Measurements from ENCODE around the gene PRSS37.

The PRSS37 gene, protein sequence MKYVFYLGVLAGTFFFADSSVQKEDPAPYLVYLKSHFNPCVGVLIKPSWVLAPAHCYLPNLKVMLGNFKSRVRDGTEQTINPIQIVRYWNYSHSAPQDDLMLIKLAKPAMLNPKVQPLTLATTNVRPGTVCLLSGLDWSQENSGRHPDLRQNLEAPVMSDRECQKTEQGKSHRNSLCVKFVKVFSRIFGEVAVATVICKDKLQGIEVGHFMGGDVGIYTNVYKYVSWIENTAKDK

DNA sequence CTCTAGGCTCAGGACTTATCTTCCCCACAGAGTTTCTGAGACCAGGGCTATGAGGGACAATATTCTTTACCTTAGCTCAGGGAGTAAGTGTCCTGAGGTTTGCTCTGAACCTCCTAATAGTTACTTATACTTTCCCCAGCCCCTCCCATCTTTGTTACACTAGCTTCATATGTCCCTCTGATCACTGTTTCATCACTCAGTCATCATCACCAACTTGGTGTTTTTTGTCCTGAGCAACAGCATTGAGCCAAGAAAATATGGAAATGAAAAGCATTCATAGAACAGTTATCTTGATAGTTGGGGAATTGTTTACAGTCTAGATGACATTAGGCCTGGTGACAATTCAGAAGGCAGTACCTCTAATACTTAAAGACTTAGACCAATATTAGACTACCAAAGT lies at the start of gene PRSS37:
TSS of gene PRSS37 (minus strand) at position 101 of the 400 bp plus-strand sequence. CDS start 436 bp downstream, outside the sequence.
- DNase-seq: no peak
- TF ChIP-seq, protein P1, sequence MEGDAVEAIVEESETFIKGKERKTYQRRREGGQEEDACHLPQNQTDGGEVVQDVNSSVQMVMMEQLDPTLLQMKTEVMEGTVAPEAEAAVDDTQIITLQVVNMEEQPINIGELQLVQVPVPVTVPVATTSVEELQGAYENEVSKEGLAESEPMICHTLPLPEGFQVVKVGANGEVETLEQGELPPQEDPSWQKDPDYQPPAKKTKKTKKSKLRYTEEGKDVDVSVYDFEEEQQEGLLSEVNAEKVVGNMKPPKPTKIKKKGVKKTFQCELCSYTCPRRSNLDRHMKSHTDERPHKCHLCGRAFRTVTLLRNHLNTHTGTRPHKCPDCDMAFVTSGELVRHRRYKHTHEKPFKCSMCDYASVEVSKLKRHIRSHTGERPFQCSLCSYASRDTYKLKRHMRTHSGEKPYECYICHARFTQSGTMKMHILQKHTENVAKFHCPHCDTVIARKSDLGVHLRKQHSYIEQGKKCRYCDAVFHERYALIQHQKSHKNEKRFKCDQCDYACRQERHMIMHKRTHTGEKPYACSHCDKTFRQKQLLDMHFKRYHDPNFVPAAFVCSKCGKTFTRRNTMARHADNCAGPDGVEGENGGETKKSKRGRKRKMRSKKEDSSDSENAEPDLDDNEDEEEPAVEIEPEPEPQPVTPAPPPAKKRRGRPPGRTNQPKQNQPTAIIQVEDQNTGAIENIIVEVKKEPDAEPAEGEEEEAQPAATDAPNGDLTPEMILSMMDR (IDR thresholded peaks at IDR 0.05; ENCODE audit: low read depth, low read length): no peak
- no peak within 1 kb of the TSS for H3K4me3 ChIP-seq (ENCODE audit: low read depth, low read length)

DNA sequence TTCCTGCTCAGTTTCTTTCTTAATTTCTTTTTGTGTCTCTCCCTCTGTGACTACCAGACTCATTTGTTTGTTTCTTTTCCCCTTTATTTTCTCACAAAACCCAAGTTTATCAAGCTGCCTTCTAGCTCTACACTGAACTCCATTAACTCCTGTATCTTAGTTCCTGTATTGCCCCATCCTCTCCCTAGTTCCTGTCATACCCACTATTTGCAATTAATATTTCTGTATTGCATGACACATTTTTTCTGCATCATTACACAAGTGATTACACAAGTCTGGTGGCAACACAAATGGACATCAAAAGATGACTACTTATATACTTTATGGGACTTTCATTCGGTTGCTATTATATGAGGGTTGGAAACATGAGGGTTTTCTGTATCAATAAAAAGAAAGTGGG lies 48.0 kb upstream of the PRSS37 start:
- no peaks in the 10 kb centered on the region for H3K36me3 ChIP-seq
- DNase-seq: no peak
- H3K4me3 ChIP-seq (ENCODE audit: low read depth, low read length): no peak overlapping the region
- no peaks in the 10 kb centered on the region for H3K9me3 ChIP-seq (ENCODE audit: severe bottlenecking)
- TF ChIP-seq, protein P1 (IDR thresholded peaks at IDR 0.05; ENCODE audit: low read depth, low read length): no peak
- no peaks in the 10 kb centered on the region for H3K27me3 ChIP-seq (ENCODE audit: insufficient read depth, low read depth, severe bottlenecking)
- no peak overlapping the region for H3K27ac ChIP-seq

More for the DNA sequence above, at the start of gene PRSS37:
- no peaks in the 10 kb centered on the region for H3K9me3 ChIP-seq (ENCODE audit: severe bottlenecking)
- H3K36me3 ChIP-seq: no peaks in the 10 kb centered on the region
- no peak within 1 kb of the TSS for H3K27ac ChIP-seq
- no peaks in the 10 kb centered on the region for H3K27me3 ChIP-seq (ENCODE audit: insufficient read depth, low read depth, severe bottlenecking)

DNA sequence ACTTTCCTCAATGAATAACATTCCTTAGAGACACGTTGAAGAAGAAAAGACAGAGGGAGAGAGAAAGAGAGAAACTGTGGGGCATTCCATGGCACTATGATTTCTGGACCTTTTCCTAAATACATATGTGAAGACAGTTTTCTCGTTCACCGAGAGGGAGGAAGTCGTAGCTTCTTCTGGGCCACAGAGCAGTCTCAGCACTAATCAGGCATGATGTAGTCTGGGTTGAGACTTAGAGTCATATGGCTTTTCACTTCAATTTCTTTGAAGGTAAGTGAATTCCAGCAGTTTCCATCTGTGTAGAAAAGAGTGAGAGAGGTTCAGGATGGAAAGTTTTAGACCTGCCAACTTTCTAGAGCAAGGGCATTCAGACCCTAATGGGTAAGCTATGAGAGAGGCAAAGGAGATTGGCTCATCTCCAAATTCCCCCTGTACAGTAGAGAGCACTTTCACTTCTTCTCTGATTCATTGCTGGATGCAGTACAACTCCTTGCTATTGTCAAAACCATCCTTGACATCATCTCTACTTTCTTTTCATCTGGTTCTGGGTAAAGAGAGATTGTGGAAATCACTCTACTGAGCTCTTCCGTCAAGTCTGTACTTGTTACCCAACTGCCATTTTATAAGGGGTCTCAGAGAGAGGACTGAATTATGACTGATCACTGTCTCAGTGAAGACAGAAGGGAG lies 43.4 kb upstream of the PRSS37 start:
- DNase-seq: no peak
- no peaks in the 10 kb centered on the region for H3K27me3 ChIP-seq (ENCODE audit: insufficient read depth, low read depth, severe bottlenecking)
- no peaks in the 10 kb centered on the region for H3K36me3 ChIP-seq
- TF ChIP-seq, protein P1 (IDR thresholded peaks at IDR 0.05; ENCODE audit: low read depth, low read length): no peak
- H3K4me3 ChIP-seq (ENCODE audit: low read depth, low read length): no peak overlapping the region
- no peaks in the 10 kb centered on the region for H3K9me3 ChIP-seq (ENCODE audit: severe bottlenecking)
- no peak overlapping the region for H3K27ac ChIP-seq

DNA sequence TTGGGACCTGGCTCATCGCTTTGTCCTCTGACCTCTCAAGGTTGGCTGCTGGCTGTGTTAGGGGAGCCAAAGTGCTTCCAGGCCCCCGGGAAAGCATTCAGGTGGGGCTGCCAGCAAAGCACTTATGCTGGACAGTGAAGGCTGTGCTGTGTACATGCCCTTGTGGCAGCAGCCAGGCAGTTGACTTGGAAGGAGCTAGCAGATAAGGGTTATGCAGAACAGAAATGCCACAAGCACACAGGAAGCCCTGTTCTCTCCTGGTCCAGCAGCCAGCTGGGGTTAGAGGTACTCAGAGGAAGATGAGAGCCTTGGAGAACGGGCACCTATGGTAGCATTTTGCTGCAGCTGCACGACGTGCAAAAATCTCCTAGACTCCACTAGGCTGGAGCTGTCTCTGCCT lies 39.7 kb upstream of the PRSS37 start:
- Histone ChIP-seq H3K27me3 (ENCODE audit: insufficient read depth, low read depth, severe bottlenecking) (no peaks in the 10 kb centered on the region), H3K36me3 (no peaks in the 10 kb centered on the region), H3K4me3 (ENCODE audit: low read depth, low read length) (no peak overlapping the region), H3K9me3 (ENCODE audit: severe bottlenecking) (no peaks in the 10 kb centered on the region), H3K27ac (no peak overlapping the region)
- TF ChIP-seq, protein P1 (IDR thresholded peaks at IDR 0.05; ENCODE audit: low read depth, low read length): no peak
- no peak for DNase-seq

DNA sequence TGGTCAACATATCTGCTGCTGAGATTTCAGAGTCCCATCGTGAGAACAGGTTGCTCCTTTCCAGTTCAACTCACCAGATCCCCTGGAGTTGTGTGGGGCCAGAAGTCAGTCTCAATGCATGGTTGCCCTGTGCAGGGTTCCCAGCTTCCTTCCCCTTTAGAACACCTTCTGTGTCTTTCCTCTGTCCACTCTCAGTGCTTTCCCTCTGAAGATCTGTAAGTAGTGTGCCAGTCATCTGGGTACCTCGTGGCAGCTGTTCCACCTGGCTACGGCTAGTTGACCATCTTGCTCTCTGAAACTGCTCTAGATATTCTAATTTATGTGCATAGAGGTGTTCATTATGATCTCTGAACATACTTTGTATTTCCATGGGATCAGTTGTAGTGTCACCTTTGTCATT lies 36.1 kb upstream of the PRSS37 start:
- Histone ChIP-seq H3K36me3 (no peaks in the 10 kb centered on the region), H3K27me3 (ENCODE audit: insufficient read depth, low read depth, severe bottlenecking) (no peaks in the 10 kb centered on the region), H3K9me3 (ENCODE audit: severe bottlenecking) (no peaks in the 10 kb centered on the region), H3K4me3 (ENCODE audit: low read depth, low read length) (no peak overlapping the region), H3K27ac (no peak overlapping the region)
- TF ChIP-seq, protein P1 (IDR thresholded peaks at IDR 0.05; ENCODE audit: low read depth, low read length): no peak
- DNase-seq: no peak

All from WERI-Rb-1 (cell line).